Measurements from ENCODE around the gene FGGY. TPM values are rescaled to one million over a fixed set of nuclear protein-coding genes. Genes with fewer than 3 reads are reported as not detected.
A peak's percentile ranks its signal among the peaks of the same experiment; 100 is the strongest.

The FGGY gene
- total RNA-seq, 1 experiment from 2014 or later, result 12.0 TPM

DNA sequence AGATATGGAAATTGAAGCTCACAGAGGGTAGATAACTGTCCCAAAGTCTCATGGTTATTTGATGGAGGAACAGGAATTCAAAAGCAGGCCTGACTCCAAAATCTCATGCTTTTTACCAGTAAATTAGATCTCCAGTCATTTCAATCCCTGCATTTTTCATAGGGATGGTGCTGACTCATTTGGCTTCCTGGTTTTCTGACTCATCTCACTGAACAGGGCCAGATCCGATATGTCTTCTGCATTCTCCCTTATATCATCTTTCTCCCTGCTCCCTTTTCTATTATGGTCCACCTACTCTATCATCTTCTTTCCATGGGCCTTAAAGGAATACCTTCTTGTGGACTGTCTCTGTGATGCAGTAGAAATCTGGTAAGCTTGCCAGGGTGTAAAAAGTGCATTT is 187.2 kb downstream of the FGGY start (continued):
- no peak for TF ChIP-seq ATF3 (CRISPR knock-in tag; conservative IDR thresholded peaks at IDR 0.05)

DNA sequence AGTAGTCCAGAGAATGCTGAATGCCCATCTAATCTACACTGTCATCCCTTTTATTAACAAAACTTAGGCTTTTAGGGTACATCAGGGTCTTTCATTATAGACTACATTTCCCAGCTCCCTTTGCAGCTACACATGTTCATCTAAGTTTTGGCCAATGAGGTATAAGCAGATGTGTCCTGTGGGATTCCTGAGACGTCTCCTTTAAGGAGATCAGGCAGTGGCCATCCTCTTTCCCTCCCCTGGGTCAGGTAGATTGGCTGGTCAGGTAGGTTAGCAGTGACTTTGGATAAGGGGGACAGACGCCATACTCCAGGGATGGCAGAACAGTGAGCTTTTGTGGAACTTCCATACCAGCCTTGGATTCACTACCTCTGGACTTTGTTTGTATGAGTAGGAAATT is 188.3 kb downstream of the FGGY start:
- ATAC-seq, result peak; percentile 94
- Mint-ChIP-seq H3K9me3 (no peaks in the 10 kb centered on the region), H3K27ac (no peak overlapping the region), H3K4me1 (peaks cover 2% of the 10 kb centered on the region; the same call in 1 of the 2 replicates), H3K36me3 (no peaks in the 10 kb centered on the region), H3K27me3 (ENCODE audit: low read depth) (no peaks in the 10 kb centered on the region), H3K4me3 (no peak overlapping the region)
- CTCF ChIA-PET, result no interaction called here
- TF ChIP-seq NFYB (CRISPR knock-in tag; conservative IDR thresholded peaks at IDR 0.05; ENCODE audit: low read depth) (0 out of 2 replicates have a peak, but pooled peaks have one; percentile 9), ATF2 (CRISPR knock-in tag; IDR thresholded peaks at IDR 0.05; ENCODE audit: borderline replicate concordance, low read depth) (no peak)
- TF ChIP-seq, protein P1, sequence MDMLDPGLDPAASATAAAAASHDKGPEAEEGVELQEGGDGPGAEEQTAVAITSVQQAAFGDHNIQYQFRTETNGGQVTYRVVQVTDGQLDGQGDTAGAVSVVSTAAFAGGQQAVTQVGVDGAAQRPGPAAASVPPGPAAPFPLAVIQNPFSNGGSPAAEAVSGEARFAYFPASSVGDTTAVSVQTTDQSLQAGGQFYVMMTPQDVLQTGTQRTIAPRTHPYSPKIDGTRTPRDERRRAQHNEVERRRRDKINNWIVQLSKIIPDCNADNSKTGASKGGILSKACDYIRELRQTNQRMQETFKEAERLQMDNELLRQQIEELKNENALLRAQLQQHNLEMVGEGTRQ (CRISPR knock-in tag; IDR thresholded peaks at IDR 0.05), result 0 out of 2 replicates have a peak, but pooled peaks have one; percentile 45
- DNase-seq (ENCODE audit: low spot score), result no peak
- POLR2A ChIA-PET, result interaction anchor here (1.1 kb wide), 1 partner anchor 8 kb away, joined by 3 read pairs; no protein-coding TSS in a partner anchor

GRCh38 chr1:59485949-59486348 is 189.1 kb downstream of the FGGY start:
- no peaks in the 10 kb centered on the region for H3K36me3 Mint-ChIP-seq
- H3K4me3 Mint-ChIP-seq, result no peak overlapping the region
- ATAC-seq, result no peak

More at GRCh38 chr1:59485949-59486348, 189.1 kb downstream of the FGGY start:
- DNase-seq (ENCODE audit: low spot score), result no peak
- peaks cover under 1% of the 10 kb centered on the region; the same call in 1 of the 2 replicates for H3K9me3 Mint-ChIP-seq
- no peak overlapping the region for H3K27ac Mint-ChIP-seq
- ChIA-PET CTCF (no interaction called here), POLR2A (interaction anchor here (1.1 kb wide), 1 partner anchor 9 kb away, joined by 3 read pairs; no protein-coding TSS in a partner anchor)
- H3K27me3 Mint-ChIP-seq (ENCODE audit: low read depth), result no peaks in the 10 kb centered on the region
- TF ChIP-seq, protein P2, sequence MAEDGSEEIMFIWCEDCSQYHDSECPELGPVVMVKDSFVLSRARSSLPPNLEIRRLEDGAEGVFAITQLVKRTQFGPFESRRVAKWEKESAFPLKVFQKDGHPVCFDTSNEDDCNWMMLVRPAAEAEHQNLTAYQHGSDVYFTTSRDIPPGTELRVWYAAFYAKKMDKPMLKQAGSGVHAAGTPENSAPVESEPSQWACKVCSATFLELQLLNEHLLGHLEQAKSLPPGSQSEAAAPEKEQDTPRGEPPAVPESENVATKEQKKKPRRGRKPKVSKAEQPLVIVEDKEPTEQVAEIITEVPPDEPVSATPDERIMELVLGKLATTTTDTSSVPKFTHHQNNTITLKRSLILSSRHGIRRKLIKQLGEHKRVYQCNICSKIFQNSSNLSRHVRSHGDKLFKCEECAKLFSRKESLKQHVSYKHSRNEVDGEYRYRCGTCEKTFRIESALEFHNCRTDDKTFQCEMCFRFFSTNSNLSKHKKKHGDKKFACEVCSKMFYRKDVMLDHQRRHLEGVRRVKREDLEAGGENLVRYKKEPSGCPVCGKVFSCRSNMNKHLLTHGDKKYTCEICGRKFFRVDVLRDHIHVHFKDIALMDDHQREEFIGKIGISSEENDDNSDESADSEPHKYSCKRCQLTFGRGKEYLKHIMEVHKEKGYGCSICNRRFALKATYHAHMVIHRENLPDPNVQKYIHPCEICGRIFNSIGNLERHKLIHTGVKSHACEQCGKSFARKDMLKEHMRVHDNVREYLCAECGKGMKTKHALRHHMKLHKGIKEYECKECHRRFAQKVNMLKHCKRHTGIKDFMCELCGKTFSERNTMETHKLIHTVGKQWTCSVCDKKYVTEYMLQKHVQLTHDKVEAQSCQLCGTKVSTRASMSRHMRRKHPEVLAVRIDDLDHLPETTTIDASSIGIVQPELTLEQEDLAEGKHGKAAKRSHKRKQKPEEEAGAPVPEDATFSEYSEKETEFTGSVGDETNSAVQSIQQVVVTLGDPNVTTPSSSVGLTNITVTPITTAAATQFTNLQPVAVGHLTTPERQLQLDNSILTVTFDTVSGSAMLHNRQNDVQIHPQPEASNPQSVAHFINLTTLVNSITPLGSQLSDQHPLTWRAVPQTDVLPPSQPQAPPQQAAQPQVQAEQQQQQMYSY (CRISPR knock-in tag; IDR thresholded peaks at IDR 0.05), result no peak
- TF ChIP-seq OVOL2 (CRISPR knock-in tag; IDR thresholded peaks at IDR 0.05; ENCODE audit: borderline replicate concordance) (no peak), CREM (CRISPR knock-in tag; IDR thresholded peaks at IDR 0.05) (no peak), ATF3 (CRISPR knock-in tag; conservative IDR thresholded peaks at IDR 0.05) (no peak), ESRRA (CRISPR knock-in tag; IDR thresholded peaks at IDR 0.05; ENCODE audit: borderline replicate concordance) (no peak)
- TF ChIP-seq, protein P3, sequence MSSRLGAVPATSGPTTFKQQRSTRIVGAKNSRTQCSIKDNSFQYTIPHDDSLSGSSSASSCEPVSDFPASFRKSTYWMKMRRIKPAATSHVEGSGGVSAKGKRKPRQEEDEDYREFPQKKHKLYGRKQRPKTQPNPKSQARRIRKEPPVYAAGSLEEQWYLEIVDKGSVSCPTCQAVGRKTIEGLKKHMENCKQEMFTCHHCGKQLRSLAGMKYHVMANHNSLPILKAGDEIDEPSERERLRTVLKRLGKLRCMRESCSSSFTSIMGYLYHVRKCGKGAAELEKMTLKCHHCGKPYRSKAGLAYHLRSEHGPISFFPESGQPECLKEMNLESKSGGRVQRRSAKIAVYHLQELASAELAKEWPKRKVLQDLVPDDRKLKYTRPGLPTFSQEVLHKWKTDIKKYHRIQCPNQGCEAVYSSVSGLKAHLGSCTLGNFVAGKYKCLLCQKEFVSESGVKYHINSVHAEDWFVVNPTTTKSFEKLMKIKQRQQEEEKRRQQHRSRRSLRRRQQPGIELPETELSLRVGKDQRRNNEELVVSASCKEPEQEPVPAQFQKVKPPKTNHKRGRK (CRISPR knock-in tag; IDR thresholded peaks at IDR 0.05; ENCODE audit: borderline replicate concordance), result no peak
- TF ChIP-seq, protein P4, sequence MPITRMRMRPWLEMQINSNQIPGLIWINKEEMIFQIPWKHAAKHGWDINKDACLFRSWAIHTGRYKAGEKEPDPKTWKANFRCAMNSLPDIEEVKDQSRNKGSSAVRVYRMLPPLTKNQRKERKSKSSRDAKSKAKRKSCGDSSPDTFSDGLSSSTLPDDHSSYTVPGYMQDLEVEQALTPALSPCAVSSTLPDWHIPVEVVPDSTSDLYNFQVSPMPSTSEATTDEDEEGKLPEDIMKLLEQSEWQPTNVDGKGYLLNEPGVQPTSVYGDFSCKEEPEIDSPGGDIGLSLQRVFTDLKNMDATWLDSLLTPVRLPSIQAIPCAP (CRISPR knock-in tag; IDR thresholded peaks at IDR 0.05), result no peak
- H3K4me1 Mint-ChIP-seq, result peaks cover 2% of the 10 kb centered on the region; the same call in 1 of the 2 replicates

Data from WTC11 (cell line).